Mucosa of descending colon (tissue), 3 donors: Measurements from ENCODE around the gene CCR5. TPM values are rescaled to one million over a fixed set of nuclear protein-coding genes. Genes with fewer than 3 reads are reported as not detected.

Experiments used
- ATAC-seq: fragments of 200-7000 bp; cut with Tn5 transposase; one replicate; pipeline ENCODE4 v1.9.1; 2020; ENCODE audit warnings: mild to moderate bottlenecking, moderate library complexity
- DNase-seq, 3 donors: peaks; one replicate each; pipeline ENCODE4 v3.0.0-alpha.2; 2020
- H3K36me3 ChIP-seq: fragments of 200-600 bp; one replicate; pipeline ENCODE4 v1.8.0; 2021; ENCODE audit warnings: low read depth, mild to moderate bottlenecking
- H3K4me1 ChIP-seq: fragments of 200-600 bp; one replicate; pipeline ENCODE4 v1.8.0; 2021; ENCODE audit warnings: low read depth, mild to moderate bottlenecking
- H3K4me3 ChIP-seq: fragments of 200-600 bp; one replicate; pipeline ENCODE4 v1.8.0; 2021; ENCODE audit warnings: mild to moderate bottlenecking
- H3K9me3 ChIP-seq: fragments of 200-600 bp; one replicate; pipeline ENCODE4 v1.8.0; 2021; ENCODE audit warnings: mild to moderate bottlenecking
- CTCF ChIP-seq: fragments of 200-600 bp; IDR thresholded peaks from one replicate; pipeline ENCODE4 v1.8.0; 2022; ENCODE audit warnings: antibody characterized with exemption, mild to moderate bottlenecking
- intact Hi-C, 2 donors: fragments of 100-400 bp; cut with DNase I in 1 of 2; cut with micrococcal nuclease in 1 of 2; formaldehyde crosslinking; loops; one replicate each; pipeline versions ENCODE4 v1.11.0 to v1.11.1; 2022; cut with DNase I, micrococcal nuclease
- total RNA-seq, 3 donors: library from RNA; stranded (reverse); fragmentation: NEBNext Ultra II Directional in 2 of 3; extraction: Animal tissue kit (Norgen Biotek cat#: 25700) in 2 of 3; gene quantifications; one replicate each; pipeline versions ENCODE4 v1.2.1 to v1.2.4, GENCODE V29; 2021 to 2023
- donor health status: DM: no; HTN: no; CAD: no; lungs with moderate emphysema.
- donor health status: DM: no; HTN: no; CAD: no.
- donor health status: DM: no; HTN: yes; CAD: no.

Gene CCR5
- total RNA-seq, 3 donors from 2014 or later: 1.9 to 3.4 (median 2.4) TPM

GRCh38 chr3:46405301-46406019 lies 34.7 kb downstream of the CCR5 start:
- intact Hi-C loops: no loop called here
- Histone ChIP-seq H3K36me3 (no peaks in the 10 kb centered on the region), H3K4me3 (no peak overlapping the region), H3K4me1 (peaks cover 21% of the 10 kb centered on the region), H3K9me3 (no peaks in the 10 kb centered on the region)
- ATAC-seq (peak; percentile 77), DNase-seq (peak; percentile 67 to 75 (median 71))
- TF ChIP-seq CTCF: no peak

GRCh38 chr3:46406443-46406787 lies 35.7 kb downstream of the CCR5 start:
- intact Hi-C loops: no loop called here
- H3K4me3 ChIP-seq: no peak overlapping the region
- H3K9me3 ChIP-seq: no peaks in the 10 kb centered on the region
- DNase-seq: no peak
- no peak for ATAC-seq
- no peaks in the 10 kb centered on the region for H3K36me3 ChIP-seq
- no peak for TF ChIP-seq CTCF
- peaks cover 21% of the 10 kb centered on the region for H3K4me1 ChIP-seq

- Histone ChIP-seq H3K9me3 (no peaks in the 10 kb centered on the region), H3K4me1 (peaks cover 21% of the 10 kb centered on the region), H3K36me3 (no peaks in the 10 kb centered on the region), H3K4me3 (no peak within 1 kb of the TSS)
- DNase-seq (peak; percentile 78 to 93 (median 80)), ATAC-seq (peak; percentile 91)
- TF ChIP-seq CTCF: no peak
- intact Hi-C loops: no loop called here
These were observed 36.3 kb downstream of the CCR5 start, which contains the start of the genes CCR5AS and CCRL2 for GRCh38 chr3:46406788-46407611. CCR5AS (minus strand) TSS chr3:46407066. CCRL2 (plus strand) TSS chr3:46407259; CDS start chr3:46408080, 821 bp downstream.

GRCh38 chr3:46407970-46408369 lies 37.2 kb downstream of the CCR5 start:
- H3K36me3 ChIP-seq: no peaks in the 10 kb centered on the region
- peaks cover 21% of the 10 kb centered on the region for H3K4me1 ChIP-seq
- ATAC-seq (no peak), DNase-seq (no peak)
- intact Hi-C loops: no loop called here
- no peak for TF ChIP-seq CTCF
- no peak overlapping the region for H3K4me3 ChIP-seq
- H3K9me3 ChIP-seq: no peaks in the 10 kb centered on the region

GRCh38 chr3:46408853-46409252 lies 38.1 kb downstream of the CCR5 start:
- H3K4me3 ChIP-seq: no peak overlapping the region
- TF ChIP-seq CTCF: no peak
- no peaks in the 10 kb centered on the region for H3K9me3 ChIP-seq
- ATAC-seq (no peak), DNase-seq (no peak)
- intact Hi-C loops: no loop called here
- peaks cover 21% of the 10 kb centered on the region for H3K4me1 ChIP-seq
- H3K36me3 ChIP-seq: no peaks in the 10 kb centered on the region
